Measurements from ENCODE around the gene WIPF2.
A peak's percentile ranks its signal among the peaks of the same experiment; 100 is the strongest.

Gene WIPF2

GRCh38 chr17:40315206-40315605 lies 96.1 kb downstream of the WIPF2 start:
- H3K27me3 ChIP-seq: no peaks in the 10 kb centered on the region
- peaks cover 3% of the 10 kb centered on the region; the same call in 1 of the 2 replicates for H3K36me3 ChIP-seq
- DNase-seq: no peak
- no peak overlapping the region for H3K4me3 ChIP-seq (ENCODE audit: low read depth, low read length)
- H3K9me3 ChIP-seq: no peaks in the 10 kb centered on the region
- H3K4me1 ChIP-seq: peaks cover 58% of the 10 kb centered on the region
- no peak for TF ChIP-seq CTCF (IDR thresholded peaks at IDR 0.05; ENCODE audit: low read depth, low read length)

GRCh38 chr17:40315678-40316570 lies 96.8 kb downstream of the WIPF2 start:
- Histone ChIP-seq H3K4me3 (ENCODE audit: low read depth, low read length) (peak overlapping the region; percentile 50; the same call in 1 of the 2 replicates), H3K4me1 (peaks cover 60% of the 10 kb centered on the region), H3K36me3 (peaks cover 3% of the 10 kb centered on the region; the same call in 1 of the 2 replicates), H3K27me3 (no peaks in the 10 kb centered on the region), H3K9me3 (no peaks in the 10 kb centered on the region)
- TF ChIP-seq CTCF (IDR thresholded peaks at IDR 0.05; ENCODE audit: low read depth, low read length): no peak
- no peak for DNase-seq

- no peak for TF ChIP-seq CTCF (IDR thresholded peaks at IDR 0.05; ENCODE audit: low read depth, low read length)
- Histone ChIP-seq H3K9me3 (no peaks in the 10 kb centered on the region), H3K27me3 (no peaks in the 10 kb centered on the region), H3K36me3 (peaks cover 3% of the 10 kb centered on the region; the same call in 1 of the 2 replicates), H3K4me1 (peaks cover 58% of the 10 kb centered on the region), H3K4me3 (ENCODE audit: low read depth, low read length) (peak overlapping the region; percentile 50)
- peak; percentile 70 for DNase-seq
Observed at GRCh38 chr17:40316571-40317344, 97.7 kb downstream of the WIPF2 start.

- peak; percentile 67 for TF ChIP-seq CTCF (IDR thresholded peaks at IDR 0.05; ENCODE audit: low read depth, low read length)
- H3K4me1 ChIP-seq: peaks cover 58% of the 10 kb centered on the region
- peak; percentile 73 for DNase-seq
Observed at GRCh38 chr17:40317345-40317873, 98.3 kb downstream of the WIPF2 start.

GRCh38 chr17:40317880-40318829 lies 99.1 kb downstream of the WIPF2 start:
- DNase-seq: peak; percentile 96
- Histone ChIP-seq H3K27me3 (no peaks in the 10 kb centered on the region), H3K4me1 (peaks cover 58% of the 10 kb centered on the region), H3K9me3 (no peaks in the 10 kb centered on the region), H3K36me3 (peaks cover 3% of the 10 kb centered on the region), H3K4me3 (ENCODE audit: low read depth, low read length) (peak overlapping the region; percentile 97)
- no peak for TF ChIP-seq CTCF (IDR thresholded peaks at IDR 0.05; ENCODE audit: low read depth, low read length)

More at GRCh38 chr17:40317345-40317873, 98.3 kb downstream of the WIPF2 start:
- H3K9me3 ChIP-seq: no peaks in the 10 kb centered on the region
- no peaks in the 10 kb centered on the region for H3K27me3 ChIP-seq
- H3K36me3 ChIP-seq: peaks cover 3% of the 10 kb centered on the region
- H3K4me3 ChIP-seq (ENCODE audit: low read depth, low read length): peak overlapping the region; percentile 97
